ENCODE measurements around the gene PUM1. TPM values are rescaled to one million over a fixed set of nuclear protein-coding genes. Genes with fewer than 3 reads are reported as not detected.
A peak's percentile ranks its signal among the peaks of the same experiment; 100 is the strongest.

PUM1 gene
- total and polyA plus RNA-seq, 10 donors: 14.9 to 122 (median 82.5) TPM

DNA sequence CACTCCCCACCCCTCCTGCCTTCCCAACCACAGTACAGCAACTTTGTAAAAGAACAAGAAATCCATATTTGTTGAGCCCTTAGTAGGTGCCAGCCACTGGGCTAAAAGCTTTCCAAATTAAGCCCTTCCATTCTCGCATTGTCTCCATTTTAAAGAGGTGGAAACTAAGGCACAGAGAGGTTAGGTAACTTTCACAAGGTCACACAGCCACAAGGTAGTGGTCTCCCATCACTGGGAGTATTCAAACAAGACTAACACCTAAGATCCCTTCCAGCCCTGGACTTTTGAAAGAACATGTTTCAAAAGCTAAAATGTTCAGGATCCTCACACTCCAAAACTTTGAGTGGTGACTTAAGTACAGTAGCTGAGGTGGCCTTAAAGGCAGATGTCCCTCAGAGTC is 160.1 kb downstream of the PUM1 start:
- no peak for DNase-seq
- Histone ChIP-seq H3K4me1 (peaks cover 18 to 91% (median 66%) of the 10 kb centered on the region in 6 donors), H3K27ac (peak overlapping the region in 2 of 8 donors; percentile 79 to 84), H3K4me3 (peak overlapping the region in 2 of 8 donors; percentile 56 to 70), H3K27me3 (replicated peaks in 1 of 7) (peaks cover 0 to 44% (median 14%) of the 10 kb centered on the region in 7 donors), H3K36me3 (peaks cover 0 to 5% (median 0%) of the 10 kb centered on the region in 6 donors), H3K9me3 (no peaks in the 10 kb centered on the region)
- intact Hi-C loops (cut with DNase I; ENCODE audit: low total_unique reads): no loop called here
- no peak for TF ChIP-seq POLR2AphosphoS5 (IDR thresholded peaks at IDR 0.05)
- TF ChIP-seq POLR2A (IDR thresholded peaks at IDR 0.05): no peak
- TF ChIP-seq, protein P1, sequence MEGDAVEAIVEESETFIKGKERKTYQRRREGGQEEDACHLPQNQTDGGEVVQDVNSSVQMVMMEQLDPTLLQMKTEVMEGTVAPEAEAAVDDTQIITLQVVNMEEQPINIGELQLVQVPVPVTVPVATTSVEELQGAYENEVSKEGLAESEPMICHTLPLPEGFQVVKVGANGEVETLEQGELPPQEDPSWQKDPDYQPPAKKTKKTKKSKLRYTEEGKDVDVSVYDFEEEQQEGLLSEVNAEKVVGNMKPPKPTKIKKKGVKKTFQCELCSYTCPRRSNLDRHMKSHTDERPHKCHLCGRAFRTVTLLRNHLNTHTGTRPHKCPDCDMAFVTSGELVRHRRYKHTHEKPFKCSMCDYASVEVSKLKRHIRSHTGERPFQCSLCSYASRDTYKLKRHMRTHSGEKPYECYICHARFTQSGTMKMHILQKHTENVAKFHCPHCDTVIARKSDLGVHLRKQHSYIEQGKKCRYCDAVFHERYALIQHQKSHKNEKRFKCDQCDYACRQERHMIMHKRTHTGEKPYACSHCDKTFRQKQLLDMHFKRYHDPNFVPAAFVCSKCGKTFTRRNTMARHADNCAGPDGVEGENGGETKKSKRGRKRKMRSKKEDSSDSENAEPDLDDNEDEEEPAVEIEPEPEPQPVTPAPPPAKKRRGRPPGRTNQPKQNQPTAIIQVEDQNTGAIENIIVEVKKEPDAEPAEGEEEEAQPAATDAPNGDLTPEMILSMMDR (IDR thresholded peaks at IDR 0.05 in 8 of 11, conservative IDR thresholded peaks at IDR 0.05 in 3 of 11): no peak
- 72 to 93% (median 84%) methylated on average over 1 of the region's 1 CpG for WGBS, 5 donors

DNA sequence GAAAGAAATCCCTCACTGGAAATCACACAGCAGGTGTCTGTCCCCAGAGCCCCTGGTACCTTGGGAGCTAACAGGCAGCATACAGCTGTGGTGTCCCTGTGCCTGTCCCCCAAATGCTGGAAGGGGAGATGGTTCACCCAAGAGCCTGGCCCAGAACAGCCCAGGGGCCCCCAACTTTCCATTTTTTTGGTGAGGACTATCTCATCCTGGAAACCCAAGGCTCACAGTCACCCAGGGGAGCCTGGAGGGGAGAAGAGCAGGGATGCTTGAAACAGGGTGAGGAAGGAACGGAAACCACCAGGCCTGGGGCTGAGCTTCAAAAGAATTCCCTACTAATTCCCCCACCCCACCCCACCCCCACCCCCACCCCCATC is 160.6 kb downstream of the PUM1 start:
- WGBS, 5 donors: 81 to 93% (median 88%) methylated on average over 1 of the region's 1 CpG
- peak; percentile 35 for DNase-seq
- intact Hi-C loops (cut with DNase I; ENCODE audit: low total_unique reads): no loop called here
- Histone ChIP-seq H3K4me1 (peaks cover 18 to 91% (median 67%) of the 10 kb centered on the region in 6 donors), H3K4me3 (peak overlapping the region in 1 of 8 donors; percentile 27), H3K36me3 (peaks cover 0 to 5% (median 0%) of the 10 kb centered on the region in 6 donors), H3K27ac (peak overlapping the region in 4 of 8 donors; percentile 18 to 84 (median 78)), H3K9me3 (no peaks in the 10 kb centered on the region), H3K27me3 (replicated peaks in 1 of 7) (peaks cover 0 to 42% (median 14%) of the 10 kb centered on the region in 7 donors)
- TF ChIP-seq POLR2AphosphoS5 (IDR thresholded peaks at IDR 0.05) (no peak), POLR2A (IDR thresholded peaks at IDR 0.05) (no peak)
- TF ChIP-seq, protein P1 (IDR thresholded peaks at IDR 0.05 in 8 of 11, conservative IDR thresholded peaks at IDR 0.05 in 3 of 11): no peak

DNA sequence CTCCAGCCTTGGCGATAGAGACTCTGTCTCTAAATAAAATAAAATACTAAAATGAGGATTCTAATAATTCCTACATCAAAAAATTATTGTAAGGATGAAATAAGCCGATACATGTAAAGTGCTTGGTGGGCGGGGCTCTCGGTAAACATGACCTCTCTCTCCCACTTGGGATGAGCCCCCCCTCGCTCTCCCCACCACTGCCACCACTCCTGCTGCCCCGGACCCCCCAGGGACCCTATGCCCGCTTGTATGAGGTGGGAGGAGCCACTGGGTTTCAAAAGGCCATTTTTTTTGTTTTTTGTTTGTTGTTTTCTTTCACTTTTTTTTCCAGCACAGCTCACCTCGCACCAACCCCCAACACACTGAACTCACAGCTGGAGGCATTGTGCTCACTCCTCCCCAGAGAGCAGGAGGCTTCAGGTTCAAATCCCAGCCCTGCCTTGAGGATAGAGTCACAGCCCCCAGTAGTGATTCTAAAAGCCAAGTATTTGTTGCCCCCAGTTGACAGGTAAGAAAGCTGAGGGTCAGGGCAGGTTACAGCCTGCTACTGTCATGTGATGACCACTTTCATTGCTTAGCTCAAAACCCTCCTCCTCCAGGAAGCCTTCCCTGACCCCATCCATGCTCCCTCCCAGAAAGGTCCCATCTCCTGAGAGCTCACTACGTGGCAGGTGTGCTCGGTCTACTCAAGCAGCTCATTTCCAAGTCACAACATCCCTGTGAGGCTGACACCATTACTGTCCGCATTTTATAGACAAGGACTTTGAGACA is 161.1 kb downstream of the PUM1 start:
- Histone ChIP-seq H3K27me3 (replicated peaks in 1 of 7) (peaks cover 0 to 37% (median 14%) of the 10 kb centered on the region in 7 donors), H3K4me1 (peaks cover 18 to 87% (median 63%) of the 10 kb centered on the region in 6 donors), H3K9me3 (no peaks in the 10 kb centered on the region), H3K4me3 (peak overlapping the region in 1 of 8 donors; percentile 27), H3K36me3 (peaks cover 0 to 5% (median 0%) of the 10 kb centered on the region in 6 donors), H3K27ac (peak overlapping the region in 4 of 8 donors; percentile 77 to 84 (median 78))
- peak; percentile 25 for DNase-seq
- WGBS, 5 donors: 58 to 67% (median 66%) methylated on average over 11 of the region's 11 CpGs
- intact Hi-C loops (cut with DNase I; ENCODE audit: low total_unique reads): no loop called here
- TF ChIP-seq, protein P1 (IDR thresholded peaks at IDR 0.05 in 8 of 11, conservative IDR thresholded peaks at IDR 0.05 in 3 of 11): no peak
- no peak for TF ChIP-seq POLR2A (IDR thresholded peaks at IDR 0.05)
- TF ChIP-seq POLR2AphosphoS5 (IDR thresholded peaks at IDR 0.05): no peak
